T-helper 22 cell (primary cell): ENCODE data around the gene RNF126.
"Not testable (repeated sequence)": the region's sequence is repeated elsewhere in the genome, so short reads cannot be mapped to it uniquely, and the experiment has no call there.

Experiments
- DNase-seq: peaks from one replicate; pipeline ENCODE4 v3.0.0-alpha.2; 2020; ENCODE audit warnings: low read depth

Gene RNF126

DNA sequence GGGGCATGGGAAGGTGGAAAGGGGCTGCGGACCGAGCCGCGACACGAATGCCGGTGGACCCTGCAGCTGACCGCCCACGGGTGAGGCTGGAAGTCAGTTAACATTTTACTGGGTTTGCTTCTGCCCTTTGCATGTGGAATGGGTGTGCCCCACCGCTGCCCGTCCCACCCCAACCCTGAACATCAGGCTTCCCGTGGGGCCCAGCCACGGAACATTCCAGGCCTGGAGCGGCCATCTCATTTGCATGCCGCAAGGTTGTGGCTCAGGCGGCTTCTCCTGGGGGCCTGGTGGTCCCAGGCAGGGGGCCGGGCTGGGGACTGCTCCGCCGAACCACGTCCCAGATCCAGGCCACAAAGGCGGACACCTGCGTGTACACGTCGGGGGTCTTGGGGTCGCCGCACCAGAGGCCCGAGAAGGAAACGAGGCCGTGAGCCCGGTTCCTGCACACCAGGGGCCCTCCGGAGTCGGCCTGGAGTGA lies 22.5 kb upstream of the RNF126 start:
- no peak for DNase-seq

DNA sequence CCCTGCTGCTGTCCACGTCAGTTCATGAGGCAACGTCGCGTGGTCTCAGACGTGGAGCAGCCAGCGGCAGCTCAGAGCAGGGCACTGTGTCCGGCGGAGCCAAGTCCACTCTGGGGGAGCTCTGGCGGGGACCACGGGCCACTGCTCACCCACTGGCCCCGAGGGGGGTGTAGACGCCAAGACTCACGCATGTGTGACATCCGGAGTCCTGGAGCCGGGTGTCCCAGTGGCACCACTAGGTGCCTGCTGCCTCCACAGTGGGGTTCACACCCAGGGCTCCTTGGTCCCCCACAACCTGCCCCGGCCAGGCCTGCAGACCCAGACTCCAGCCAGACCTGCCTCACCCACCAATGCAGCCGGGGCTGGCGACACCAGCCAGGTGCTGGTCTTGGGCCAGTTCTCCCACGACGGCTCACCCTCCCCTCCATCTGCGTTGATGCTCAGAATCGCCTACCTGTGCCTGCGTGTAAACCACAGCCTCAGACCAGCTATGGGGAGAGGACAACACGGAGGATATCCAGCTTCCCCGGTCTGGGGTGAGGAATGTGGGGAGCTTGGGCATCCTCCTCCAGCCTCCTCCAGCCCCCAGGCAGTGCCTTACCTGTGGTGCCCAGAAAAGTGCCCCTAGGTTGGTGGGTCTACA lies 19.8 kb upstream of the RNF126 start:
- DNase-seq: no peak

DNA sequence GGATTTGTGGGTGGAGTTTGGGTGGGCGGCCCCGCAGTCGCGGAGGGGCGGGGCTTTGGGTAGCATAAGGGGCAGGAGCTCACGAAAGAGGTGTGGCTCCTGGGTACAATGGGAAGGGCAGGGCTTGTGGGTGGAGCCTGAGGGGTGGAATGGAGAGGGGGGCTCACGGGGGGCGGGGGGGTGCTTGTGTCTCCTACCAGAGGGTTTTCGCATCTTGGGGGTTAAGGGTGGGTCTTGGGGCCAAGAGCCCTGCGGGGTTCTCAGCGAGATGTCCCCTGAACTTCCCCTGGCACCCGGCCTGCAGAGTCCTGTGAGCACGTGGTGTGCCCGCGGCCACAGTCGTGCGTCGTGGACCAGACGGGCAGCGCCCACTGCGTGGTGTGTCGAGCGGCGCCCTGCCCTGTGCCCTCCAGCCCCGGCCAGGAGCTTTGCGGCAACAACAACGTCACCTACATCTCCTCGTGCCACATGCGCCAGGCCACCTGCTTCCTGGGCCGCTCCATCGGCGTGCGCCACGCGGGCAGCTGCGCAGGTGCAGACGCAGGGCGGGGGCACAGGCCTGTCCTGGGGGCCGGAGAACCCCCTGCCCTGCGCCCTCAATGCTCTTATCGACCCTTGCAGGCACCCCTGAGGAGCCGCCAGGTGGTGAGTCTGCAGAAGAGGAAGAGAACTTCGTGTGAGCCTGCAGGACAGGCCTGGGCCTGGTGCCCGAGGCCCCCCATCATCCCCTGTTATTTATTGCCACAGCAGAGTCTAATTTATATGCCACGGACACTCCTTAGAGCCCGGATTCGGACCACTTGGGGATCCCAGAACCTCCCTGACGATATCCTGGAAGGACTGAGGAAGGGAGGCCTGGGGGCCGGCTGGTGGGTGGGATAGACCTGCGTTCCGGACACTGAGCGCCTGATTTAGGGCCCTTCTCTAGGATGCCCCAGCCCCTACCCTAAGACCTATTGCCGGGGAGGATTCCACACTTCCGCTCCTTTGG lies 18.3 kb upstream of the RNF126 start:
- no peak for DNase-seq

DNA sequence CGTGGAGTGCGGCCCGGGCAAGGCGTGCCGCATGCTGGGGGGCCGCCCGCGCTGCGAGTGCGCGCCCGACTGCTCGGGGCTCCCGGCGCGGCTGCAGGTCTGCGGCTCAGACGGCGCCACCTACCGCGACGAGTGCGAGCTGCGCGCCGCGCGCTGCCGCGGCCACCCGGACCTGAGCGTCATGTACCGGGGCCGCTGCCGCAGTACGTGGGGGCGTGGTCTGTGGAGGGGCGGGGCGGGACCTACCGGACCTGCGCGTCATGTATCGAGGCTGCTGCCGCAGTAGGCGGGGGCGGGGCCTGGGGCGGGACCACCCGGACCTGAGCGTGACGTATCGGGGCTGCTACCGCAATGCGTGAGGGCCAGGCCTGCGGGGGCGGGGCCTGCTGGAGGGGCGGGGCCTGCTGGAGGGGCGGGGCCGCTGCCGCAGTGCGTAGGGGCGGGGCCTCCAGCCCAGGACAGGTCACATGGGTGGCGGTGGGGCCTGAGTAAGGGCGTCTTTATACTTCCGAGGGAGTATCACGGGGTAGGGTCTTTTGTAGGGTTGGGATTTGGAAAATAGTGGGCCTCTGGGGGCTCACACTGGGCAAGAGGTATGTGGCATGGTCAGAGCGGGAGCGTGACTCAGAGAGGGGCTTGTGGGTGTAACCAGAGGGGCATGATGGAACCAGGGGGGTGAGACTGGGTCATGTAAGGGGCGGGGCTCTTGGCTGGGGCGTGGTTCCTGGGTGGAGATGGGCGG lies 17.4 kb upstream of the RNF126 start:
- peak; percentile 100 for DNase-seq

DNA sequence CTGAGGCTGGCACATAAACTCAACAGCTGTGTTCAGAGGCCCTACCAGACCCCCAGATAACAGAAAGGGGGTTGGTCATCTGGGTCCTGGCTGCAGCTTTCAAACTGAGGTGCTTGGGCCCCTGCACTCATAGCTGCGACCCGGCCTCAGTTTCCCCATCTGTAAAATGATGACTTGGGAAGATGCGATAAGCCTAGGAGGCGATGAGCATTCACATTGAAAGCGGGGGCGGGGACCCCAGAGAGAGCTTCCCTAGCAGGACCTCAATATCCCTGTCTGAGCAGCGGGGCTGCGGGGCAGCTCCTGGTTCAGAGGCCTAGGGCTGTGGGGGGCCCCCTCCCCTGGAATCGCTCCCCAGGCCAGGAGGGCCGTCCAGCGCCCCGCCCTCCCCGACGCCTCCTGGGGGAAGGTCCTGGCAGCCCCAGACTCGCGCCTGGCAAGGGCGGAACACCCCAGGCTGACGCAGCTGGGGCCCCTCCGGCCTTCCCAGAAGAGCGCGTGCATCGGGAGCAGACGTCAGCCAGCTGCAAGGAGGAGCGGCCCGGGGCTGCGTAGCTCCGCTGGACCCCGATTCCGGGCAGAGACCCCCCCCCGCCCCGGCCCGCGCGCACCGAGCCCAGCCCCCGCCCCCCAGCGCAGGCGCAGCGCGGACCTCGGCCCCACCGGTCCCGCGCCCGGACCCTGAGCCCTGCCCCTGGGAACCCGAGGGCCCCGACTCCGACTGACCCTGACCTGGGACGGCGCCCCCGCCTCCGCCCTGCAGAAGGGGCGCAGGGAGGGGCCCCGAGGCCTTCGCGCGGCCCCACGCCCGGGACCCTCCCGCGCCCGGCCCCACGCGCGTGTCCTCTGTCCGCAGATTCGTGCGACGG lies 16.6 kb upstream of the RNF126 start:
- no peak for DNase-seq

DNA sequence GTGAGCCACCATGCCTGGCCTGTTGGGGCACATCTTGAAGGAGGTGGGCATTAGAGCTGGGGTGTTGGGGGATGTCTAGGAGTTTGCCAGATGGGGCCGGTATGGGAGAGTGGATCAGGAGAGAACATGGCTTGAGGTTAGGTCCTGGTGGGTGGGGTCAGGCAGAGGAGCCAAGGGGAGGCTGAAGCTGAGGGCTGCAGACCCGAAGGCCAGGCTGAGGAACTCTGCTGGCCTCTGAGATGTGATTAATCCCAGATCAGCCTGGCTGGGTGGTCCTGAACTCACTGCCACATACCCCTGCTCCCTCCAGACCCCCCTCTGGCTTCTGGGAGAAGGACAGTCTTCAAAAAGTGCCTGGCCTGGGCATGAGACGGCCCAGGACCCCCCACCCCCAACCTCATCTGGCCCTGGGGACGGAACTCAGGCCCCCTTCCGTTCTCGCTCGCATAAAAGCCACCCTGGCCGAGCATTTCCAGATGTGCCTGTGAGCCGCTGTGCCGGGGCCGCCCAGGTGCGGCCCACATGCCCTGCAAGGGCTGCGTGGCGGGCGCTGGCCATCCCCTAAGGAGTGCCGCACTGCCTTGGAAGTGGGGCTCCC lies 15.9 kb upstream of the RNF126 start:
- DNase-seq: no peak

DNA sequence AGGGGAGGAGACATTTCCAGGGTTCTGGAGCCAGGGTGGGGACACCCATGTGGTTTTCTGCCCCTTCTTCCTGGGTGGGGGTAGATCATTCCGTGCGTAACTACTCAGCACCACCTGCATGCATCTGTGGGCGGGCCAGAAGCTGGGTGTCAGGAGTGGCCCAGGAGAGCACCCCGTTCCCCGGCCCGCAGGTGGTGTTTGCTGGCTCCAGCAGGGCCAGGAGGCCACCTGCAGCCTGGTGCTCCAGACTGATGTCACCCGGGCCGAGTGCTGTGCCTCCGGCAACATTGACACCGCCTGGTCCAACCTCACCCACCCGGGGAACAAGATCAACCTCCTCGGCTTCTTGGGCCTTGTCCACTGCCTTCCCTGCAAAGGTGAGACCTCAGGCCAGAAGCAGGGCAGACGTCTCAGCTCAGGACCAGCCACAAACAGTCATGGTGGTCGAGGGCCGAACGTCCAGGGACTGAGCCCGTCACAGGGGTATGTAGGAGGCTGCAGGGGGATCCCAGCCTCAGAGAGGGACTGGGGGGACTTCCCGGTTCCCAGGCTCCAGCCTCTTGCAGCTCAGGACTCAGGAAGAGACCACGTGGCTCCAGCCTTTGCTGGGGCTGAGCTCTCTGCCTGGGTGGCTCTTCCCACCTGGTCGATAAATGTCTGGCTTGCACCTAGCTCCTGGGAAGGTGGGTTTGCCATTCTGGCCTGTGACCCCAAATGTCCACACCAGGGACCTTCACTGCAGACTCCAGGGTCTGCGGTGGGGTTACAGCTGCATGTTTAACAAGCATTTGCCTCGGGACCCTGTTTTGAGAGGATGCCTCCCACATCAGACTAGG lies 14.8 kb upstream of the RNF126 start:
- DNase-seq: no peak

DNA sequence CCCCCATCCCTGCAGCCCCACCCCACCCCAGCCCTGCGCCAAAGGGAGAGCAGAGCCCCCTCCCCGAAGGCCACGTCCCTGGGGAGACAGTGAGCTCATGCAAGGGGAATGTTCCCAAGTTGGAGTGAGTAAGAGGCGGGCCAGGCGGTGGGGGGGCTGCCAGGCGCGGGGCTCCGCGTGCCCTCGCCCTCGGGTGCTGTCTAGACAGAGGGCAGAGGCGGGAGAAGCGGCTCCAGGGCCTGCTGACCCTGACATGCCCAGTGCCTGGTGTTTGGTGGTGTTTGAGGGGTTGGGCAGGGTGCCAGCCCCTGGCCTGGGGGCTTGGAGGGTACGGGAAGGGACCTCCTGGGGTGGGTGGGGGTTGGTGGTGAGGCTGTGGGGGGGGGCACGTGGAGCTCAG lies 14.2 kb upstream of the RNF126 start:
- DNase-seq: no peak

DNA sequence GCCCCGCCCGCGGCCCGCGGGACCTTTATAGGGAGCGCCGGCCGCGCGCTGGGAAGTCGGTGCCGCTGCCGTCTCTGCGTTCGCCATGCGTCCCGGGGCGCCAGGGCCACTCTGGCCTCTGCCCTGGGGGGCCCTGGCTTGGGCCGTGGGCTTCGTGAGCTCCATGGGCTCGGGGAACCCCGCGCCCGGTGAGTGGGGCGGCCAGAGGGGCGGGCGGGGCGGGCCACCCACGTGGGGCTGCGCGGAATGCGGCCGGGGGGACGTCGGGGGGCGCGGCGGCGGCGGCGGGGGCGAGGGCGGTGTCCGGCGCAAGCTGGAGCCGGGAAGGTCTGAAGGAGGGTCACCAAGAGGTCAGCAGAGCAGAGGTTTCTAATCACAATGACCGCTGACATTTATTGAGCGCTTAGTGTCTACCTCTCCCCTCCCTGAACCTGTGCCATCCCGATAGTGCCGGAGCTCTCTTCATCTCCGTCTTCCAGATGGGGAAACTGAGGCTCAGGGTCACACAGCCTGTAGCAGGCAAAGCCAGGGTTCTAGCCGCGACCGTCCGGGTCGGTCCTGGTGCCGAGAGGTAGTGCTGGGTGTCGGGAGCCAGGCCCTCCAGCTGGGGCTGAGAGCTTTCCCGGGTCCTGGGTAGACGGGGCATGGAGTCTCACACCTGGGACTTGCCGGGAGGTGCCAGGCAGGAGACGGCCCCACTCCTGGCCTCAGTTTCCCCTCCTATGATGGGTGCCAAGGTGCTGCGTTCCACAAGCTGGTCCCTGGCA lies 13.5 kb upstream of the RNF126 start, which contains the start of gene FSTL3:
TSS of gene FSTL3 (plus strand) at position 54 of the 767 bp plus-strand sequence. CDS start at position 86, 32 bp downstream.
- DNase-seq: no peak

DNA sequence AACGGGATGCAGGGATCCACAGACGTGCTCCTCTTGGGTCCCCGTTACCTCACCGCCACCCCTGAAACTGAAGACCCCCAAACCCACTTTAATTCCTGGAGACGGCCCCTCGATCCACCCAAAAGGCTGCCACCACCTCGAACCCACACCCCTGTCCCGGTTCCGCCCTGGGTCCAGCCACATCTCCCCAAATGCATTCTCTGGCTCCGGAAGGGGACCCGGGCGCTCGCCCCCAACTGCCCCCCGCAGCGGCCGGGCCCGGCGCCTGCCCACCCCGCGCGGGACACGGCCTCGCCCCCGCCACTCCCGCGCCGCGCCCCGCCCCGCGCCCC lies 13.0 kb upstream of the RNF126 start:
- no peak for DNase-seq

DNA sequence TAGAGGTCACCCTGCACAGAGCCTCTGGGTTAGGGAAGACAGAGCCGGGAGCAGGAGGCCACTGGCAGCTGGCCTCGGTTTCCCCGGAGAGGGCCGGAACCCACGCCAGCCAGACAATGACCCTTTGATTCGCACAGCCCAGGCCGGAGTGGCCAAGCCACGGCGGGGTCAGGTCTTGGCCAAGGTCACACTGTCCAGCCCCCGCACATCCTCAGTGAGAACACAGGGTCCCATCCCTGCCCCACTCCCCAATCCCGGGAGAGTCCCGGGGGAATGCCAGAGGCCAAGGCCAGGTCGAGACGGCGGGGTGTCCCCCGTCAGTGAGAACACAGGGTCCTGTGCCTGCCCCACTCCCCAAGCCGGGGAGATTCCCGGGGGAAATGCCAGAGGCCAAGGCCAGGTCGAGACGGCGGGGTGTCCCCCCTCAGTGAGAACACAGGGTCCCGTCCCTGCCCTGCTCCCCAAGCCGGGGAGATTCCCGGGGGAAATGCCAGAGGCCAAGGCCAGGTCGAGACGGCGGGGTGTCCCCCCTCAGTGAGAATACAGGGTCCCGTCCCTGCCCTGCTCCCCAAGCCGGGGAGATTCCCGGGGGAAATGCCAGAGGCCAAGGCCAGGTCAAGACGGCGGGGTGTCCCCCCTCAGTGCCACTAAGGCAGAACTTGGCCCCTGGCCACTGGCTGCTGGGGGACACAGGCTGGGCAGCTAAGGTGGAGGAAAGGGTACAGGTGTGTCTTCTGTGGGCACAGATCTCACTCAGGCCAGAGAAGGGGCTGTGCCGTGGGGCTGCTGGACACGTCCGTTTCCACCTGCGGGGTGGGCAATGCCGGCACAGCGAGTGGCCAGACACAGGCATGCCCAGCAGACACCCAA lies 11.5 kb upstream of the RNF126 start:
- DNase-seq: no peak

DNA sequence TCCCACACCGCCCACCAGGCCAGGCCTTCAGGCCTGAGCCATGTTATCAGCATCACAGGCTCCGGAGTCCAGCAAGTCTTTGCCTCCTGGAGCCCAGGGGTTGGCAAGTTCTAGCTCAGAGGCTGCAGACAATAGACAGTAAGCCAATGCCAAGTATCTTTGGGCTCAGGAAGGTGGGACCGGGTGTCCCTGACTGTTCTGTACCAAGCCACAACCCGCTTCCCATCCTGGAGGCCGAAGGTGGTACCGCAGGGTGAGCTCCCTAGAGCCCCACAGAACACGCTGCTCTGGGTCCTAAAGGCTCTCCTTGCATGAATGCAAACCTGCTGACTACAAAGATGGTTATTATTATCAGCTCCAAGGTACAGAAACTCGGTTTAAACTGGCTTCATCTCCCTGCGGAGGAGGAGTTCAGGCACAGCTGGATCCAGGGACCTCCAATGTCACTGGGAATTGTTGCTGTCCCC lies 7.6 kb upstream of the RNF126 start:
- DNase-seq: no peak

DNA sequence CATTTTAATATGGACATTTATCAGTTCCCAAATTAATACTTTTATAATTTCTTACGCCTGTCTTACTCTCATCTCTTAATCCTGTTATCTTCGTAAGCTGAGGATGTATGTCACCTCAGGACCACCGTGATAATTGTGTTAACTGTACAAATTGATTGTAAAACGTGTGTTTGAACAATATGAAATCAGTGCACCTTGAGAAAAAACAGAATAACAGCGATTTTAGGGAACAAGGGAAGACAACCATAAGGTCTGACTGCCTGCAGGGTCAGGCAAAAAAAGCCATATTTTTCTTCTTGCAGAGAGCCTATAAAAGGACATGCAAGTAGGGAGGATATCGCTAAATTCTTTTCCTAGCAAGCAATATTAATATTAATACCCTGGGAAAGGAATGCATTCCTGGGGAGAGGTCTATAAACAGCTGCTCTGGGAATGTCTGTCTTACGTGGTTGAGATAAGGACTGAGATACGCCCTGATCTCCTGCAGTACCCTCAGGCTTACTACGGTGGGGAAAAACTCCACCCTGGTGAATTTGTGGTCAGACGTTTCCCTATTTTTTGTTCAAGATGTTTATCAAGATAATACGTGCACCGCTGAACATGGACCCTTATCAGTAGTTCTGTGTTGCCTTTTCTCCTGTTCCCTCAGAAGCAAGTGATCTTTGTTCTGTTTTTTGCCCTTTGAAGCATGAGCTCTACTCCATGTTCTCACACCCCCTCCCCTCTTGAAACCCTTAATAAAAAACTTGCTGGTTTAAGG lies 5.8 kb upstream of the RNF126 start:
- DNase-seq: not testable (repeated sequence)

DNA sequence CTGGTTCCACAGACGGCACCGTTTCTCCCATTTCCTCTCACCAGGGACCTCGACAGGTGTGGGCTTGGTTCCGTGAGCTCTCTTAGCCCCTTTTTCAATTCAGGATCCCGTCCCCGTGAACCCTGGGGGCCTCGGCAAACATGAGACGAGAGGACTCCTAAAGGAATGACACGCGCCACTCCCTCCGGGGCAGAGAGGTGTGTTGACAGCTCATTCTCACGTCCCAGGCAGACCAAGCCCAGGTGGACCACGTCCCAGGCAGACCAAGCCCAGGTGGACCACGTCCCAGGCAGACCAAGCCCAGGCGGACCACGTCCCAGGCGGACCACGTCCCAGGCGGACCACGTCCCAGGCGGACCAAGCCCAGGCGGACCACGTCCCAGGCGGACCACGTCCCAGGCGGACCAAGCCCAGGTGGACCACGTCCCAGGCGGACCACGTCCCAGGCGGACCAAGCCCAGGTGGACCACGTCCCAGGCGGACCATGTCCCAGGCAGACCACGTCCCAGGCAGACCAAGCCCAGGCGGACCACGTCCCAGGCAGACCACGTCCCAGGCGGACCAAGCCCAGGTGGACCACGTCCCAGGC lies 4.1 kb upstream of the RNF126 start:
- not testable (repeated sequence) for DNase-seq

DNA sequence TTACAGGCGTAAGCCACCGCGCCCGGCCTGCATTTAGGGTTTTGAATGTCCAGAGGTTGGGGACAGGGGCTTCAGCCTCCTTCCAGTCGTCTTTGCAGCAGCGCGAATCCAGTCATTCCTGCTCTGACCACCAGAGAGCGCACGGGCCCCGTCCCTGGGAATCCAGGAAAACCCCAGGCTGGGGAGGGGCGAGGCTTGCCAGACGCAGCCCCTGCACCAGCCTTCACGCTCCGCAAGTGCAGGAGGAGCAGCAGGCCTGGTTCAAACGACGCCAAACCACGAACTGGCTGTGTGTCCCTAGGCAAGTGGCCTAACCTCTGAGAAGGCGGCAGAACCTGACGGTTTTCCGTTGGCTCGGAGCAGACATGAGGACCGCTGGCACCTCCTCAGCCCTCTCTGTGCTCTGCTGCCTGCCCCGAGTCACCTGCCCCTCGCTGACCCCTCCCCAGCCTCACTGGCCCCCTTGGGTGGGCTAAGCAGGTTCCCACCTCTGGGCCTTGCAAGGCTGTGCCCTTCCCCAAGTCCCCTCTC lies 2.0 kb upstream of the RNF126 start:
- DNase-seq: peak; percentile 64

DNA sequence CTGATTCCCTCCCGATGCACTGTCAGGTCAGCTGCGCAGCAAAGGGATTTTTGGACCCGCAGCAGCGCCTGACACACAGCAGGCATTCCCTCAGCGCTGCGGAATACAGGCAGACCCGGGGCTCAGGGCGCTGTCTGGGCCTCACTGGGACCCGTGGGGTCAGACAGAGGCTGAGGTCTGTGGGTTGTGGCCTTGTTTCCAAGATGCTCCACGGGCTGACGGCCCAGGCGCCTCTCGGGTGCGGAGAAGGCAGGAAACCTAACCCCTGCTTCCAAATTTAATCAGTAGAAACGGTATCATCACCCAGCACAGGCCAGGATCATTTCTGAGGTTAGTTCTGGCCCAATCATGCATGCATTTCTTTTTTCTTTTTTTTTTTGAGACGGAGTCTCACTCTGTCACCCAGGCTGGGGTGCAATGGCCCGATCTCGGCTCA lies 686 bp upstream of the RNF126 start:
- DNase-seq: no peak
